HCT116 (cell line): ENCODE results near the gene APOE. TPM values are rescaled to one million over a fixed set of nuclear protein-coding genes. Genes with fewer than 3 reads are reported as not detected.

Source experiments
- ATAC-seq: fragments of 200-7000 bp; cut with Tn5 transposase; 2 replicates; pipeline ENCODE4 v1.9.1; 2020; ENCODE audit warnings: mild to moderate bottlenecking, moderate library complexity
- BruUV-seq: library from RNA; stranded (reverse); fragments of 400-500 nt; replicated peaks from 2 replicates; lab custom pipeline; 2021; lab: Mats Ljungman, UMichigan
- CTCF ChIA-PET: fragments of 300-600 bp; sonication (Branson Sonifier 250); formaldehyde crosslinking; loops from one replicate; lab custom pipeline; 2021; ENCODE audit warnings: antibody characterized with exemption; lab: Charles Lee
- POLR2A ChIA-PET: fragments of 300-600, 350-600 bp; sonication (Branson Sonifier 250); formaldehyde crosslinking; loops from one replicate; lab custom pipeline; 2021; ENCODE audit warnings: antibody characterized with exemption; lab: Charles Lee
- RAD21 ChIA-PET, 2 experiments: fragments of 300-600 bp; sonication (Branson Sonifier 250); formaldehyde crosslinking; loops; one replicate each; lab custom pipeline; 2023; ENCODE audit warnings: low total read pairs in 2 of 2; ENCODE audit not compliant: uncharacterized antibody in 2 of 2, unreplicated experiment in 2 of 2, low non-redundant PET in 1 of 2; lab: Charles Lee
- DNase-seq: peaks from one replicate; pipeline ENCODE4 v3.0.0-alpha.2; 2010; ENCODE audit warnings: low read depth, low spot score
- H2AFZ ChIP-seq: fragments of 200-600 bp; shearing (Covaris generic), sonication (generic); 2 replicates; pipeline ENCODE4 v1.6.1; 2017; ENCODE audit warnings: low read depth, mixed run types, mixed read lengths, antibody characterized with exemption, low read length; ENCODE audit not compliant: poor library complexity, severe bottlenecking
- H3K27ac ChIP-seq: 2 replicates; pipeline ENCODE4 v1.5.1; 2012; ENCODE audit warnings: low read depth, low read length
- H3K27me3 ChIP-seq: fragments of 200-600 bp; sonication (generic); 2 replicates; pipeline ENCODE4 v1.6.1; 2016; ENCODE audit warnings: mixed run types, low read length, mixed read lengths; ENCODE audit not compliant: insufficient read depth
- H3K36me3 ChIP-seq, 2 experiments: fragments of 200-500 bp in 1 of 2; fragments of 200-600 bp in 1 of 2; sonication (Bioruptor generic) in 1 of 2; sonication (generic) in 1 of 2; 2 replicates each; pipeline versions ENCODE4 v1.5.1 to v1.6.1; 2014 to 2016; ENCODE audit warnings: low read length in 2 of 2, inconsistent platforms in 1 of 2, mixed read lengths in 1 of 2, mixed run types in 1 of 2; ENCODE audit not compliant: insufficient read depth in 2 of 2, control insufficient read depth in 1 of 2
- H3K4me1 ChIP-seq, 2 experiments: fragments of 200-600 bp in 1 of 2; sonication (generic) in 1 of 2; 2 replicates each; pipeline versions ENCODE4 v1.5.1 to v1.6.1; 2012 to 2017; ENCODE audit warnings: low read length in 2 of 2, inconsistent platforms in 1 of 2, mild to moderate bottlenecking in 1 of 2, mixed read lengths in 1 of 2, mixed run types in 1 of 2, moderate library complexity in 1 of 2; ENCODE audit not compliant: insufficient read depth in 2 of 2, control insufficient read depth in 1 of 2
- H3K4me2 ChIP-seq: fragments of 200-600 bp; sonication (generic); 2 replicates; pipeline ENCODE4 v1.6.1; 2017; ENCODE audit warnings: mixed run types, low read length, mixed read lengths
- H3K4me3 ChIP-seq, 2 experiments: fragments of 200-600 bp in 1 of 2; sonication (generic) in 1 of 2; replicated peaks in 1 of 2; 2 replicates each; pipeline ENCODE4 v1.5.1; 2011 to 2016; ENCODE audit warnings: low read length in 2 of 2, control low read depth in 1 of 2, low read depth in 1 of 2, mild to moderate bottlenecking in 1 of 2, mixed read lengths in 1 of 2, mixed run types in 1 of 2
- H3K79me2 ChIP-seq: fragments of 200-600 bp; sonication (generic); 2 replicates; pipeline ENCODE4 v1.6.1; 2017; ENCODE audit warnings: mild to moderate bottlenecking, mixed run types, low read length, moderate library complexity, mixed read lengths; ENCODE audit not compliant: insufficient read depth
- H3K9ac ChIP-seq: fragments of 200-600 bp; sonication (generic); 2 replicates; pipeline ENCODE4 v1.6.1; 2016; ENCODE audit warnings: low read length, mixed read lengths
- H3K9me2 ChIP-seq: fragments of 200-600 bp; sonication (generic), shearing (Covaris generic); 2 replicates; pipeline ENCODE4 v1.6.1; 2017; ENCODE audit warnings: mixed run types, mild to moderate bottlenecking, moderate library complexity; ENCODE audit not compliant: insufficient read depth
- H3K9me3 ChIP-seq, 2 experiments: fragments of 200-500 bp in 1 of 2; fragments of 200-600 bp in 1 of 2; sonication (Bioruptor generic) in 1 of 2; sonication (generic) in 1 of 2; 2 replicates each; pipeline ENCODE4 v1.6.1; 2014 to 2017; ENCODE audit warnings: low read length in 2 of 2, mixed read lengths in 2 of 2, inconsistent platforms in 1 of 2, low read depth in 1 of 2, mild to moderate bottlenecking in 1 of 2, mixed run types in 1 of 2, moderate library complexity in 1 of 2; ENCODE audit not compliant: control insufficient read depth in 1 of 2, insufficient read depth in 1 of 2
- H4K20me1 ChIP-seq: fragments of 200-600 bp; sonication (generic), shearing (Covaris generic); 2 replicates; pipeline ENCODE4 v1.6.1; 2017; ENCODE audit warnings: mixed run types, mild to moderate bottlenecking, moderate library complexity; ENCODE audit not compliant: insufficient read depth
- CEBPB ChIP-seq: IDR thresholded peaks from 2 replicates; pipeline ENCODE4 v1.6.1; 2012; ENCODE audit warnings: low read depth
- EGR1 ChIP-seq: IDR thresholded peaks from 2 replicates; pipeline ENCODE4 v1.6.1; 2012; ENCODE audit warnings: low read depth
- FOSL1 ChIP-seq: IDR thresholded peaks from 2 replicates; pipeline ENCODE4 v1.6.1; 2012; ENCODE audit warnings: low read depth
- JUND ChIP-seq: IDR thresholded peaks from 2 replicates; pipeline ENCODE4 v1.6.1; 2012
- YY1 ChIP-seq: IDR thresholded peaks from 2 replicates; pipeline ENCODE4 v1.6.1; 2011; ENCODE audit warnings: low read length, low read depth, moderate library complexity, mild to moderate bottlenecking; ENCODE audit not compliant: insufficient replicate concordance; ENCODE audit errors: extremely low read depth
- intact Hi-C: fragments of 100-400 bp; cut with micrococcal nuclease; formaldehyde crosslinking; loops from 2 replicates; pipeline ENCODE4 v1.10.0; 2022
- total RNA-seq: library from RNA; stranded (reverse); gene quantifications from one replicate; pipeline ENCODE4 v1.2.1, GENCODE V29; 2021; ENCODE audit not compliant: unreplicated experiment
- TF ChIP-seq, protein P1 (sequence below): IDR thresholded peaks from 2 replicates; pipeline ENCODE4 v1.6.1; 2012; ENCODE audit warnings: low read depth

Gene APOE
- total RNA-seq, 1 experiment from 2014 or later: 7.2 TPM

DNA sequence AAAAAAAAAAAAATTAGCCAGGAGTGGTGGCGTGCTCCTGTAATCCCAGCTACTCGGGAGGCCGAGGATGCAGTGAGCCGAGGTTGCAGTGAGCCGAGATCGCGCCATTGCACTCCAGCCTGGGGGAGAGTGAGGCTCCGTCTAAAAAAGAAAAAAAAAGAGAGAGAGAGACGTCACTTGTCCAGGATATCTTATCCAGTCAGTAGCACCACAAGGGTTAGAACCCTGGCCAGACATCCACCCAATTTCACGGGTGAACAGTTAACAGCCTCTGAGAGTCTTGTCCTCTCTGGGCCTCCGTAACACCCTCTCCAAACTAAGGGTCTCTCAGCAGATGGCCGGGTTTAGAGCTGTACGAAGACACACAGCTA, 48.7 kb downstream of the APOE start:
- Histone ChIP-seq H3K4me2 (peak overlapping the region; percentile 83), H3K4me3 (peak overlapping the region; percentile 71 to 85), H3K27me3 (no peaks in the 10 kb centered on the region), H4K20me1 (no peaks in the 10 kb centered on the region), H3K9ac (peak overlapping the region; percentile 93), H3K9me3 (no peaks in the 10 kb centered on the region), H3K36me3 (no peaks in the 10 kb centered on the region), H2AFZ (peak overlapping the region; percentile 24), H3K27ac (peak overlapping the region; percentile 98), H3K4me1 (peaks cover 11 to 34% of the 10 kb centered on the region in 2 experiments; a peak in 3 of 4 replicates), H3K79me2 (peaks cover 40% of the 10 kb centered on the region), H3K9me2 (no peaks in the 10 kb centered on the region)
- CTCF ChIA-PET: interaction anchor here (1.3 to 1.4 kb wide), 2 partner anchors 137 to 231 kb away, joined by 3 read pairs; no protein-coding TSS in a partner anchor
- POLR2A ChIA-PET: interaction anchor here (1.0 kb wide), 2 partner anchors 41 to 49 kb away, joined by 4 read pairs; no protein-coding TSS in a partner anchor
- ATAC-seq (no peak), DNase-seq (no peak)
- BruUV-seq: no TSS peak
- RAD21 ChIA-PET: no interaction called here
- TF ChIP-seq YY1 (no peak), CEBPB (no peak), EGR1 (no peak), JUND (no peak), FOSL1 (no peak)
- TF ChIP-seq, protein P1, sequence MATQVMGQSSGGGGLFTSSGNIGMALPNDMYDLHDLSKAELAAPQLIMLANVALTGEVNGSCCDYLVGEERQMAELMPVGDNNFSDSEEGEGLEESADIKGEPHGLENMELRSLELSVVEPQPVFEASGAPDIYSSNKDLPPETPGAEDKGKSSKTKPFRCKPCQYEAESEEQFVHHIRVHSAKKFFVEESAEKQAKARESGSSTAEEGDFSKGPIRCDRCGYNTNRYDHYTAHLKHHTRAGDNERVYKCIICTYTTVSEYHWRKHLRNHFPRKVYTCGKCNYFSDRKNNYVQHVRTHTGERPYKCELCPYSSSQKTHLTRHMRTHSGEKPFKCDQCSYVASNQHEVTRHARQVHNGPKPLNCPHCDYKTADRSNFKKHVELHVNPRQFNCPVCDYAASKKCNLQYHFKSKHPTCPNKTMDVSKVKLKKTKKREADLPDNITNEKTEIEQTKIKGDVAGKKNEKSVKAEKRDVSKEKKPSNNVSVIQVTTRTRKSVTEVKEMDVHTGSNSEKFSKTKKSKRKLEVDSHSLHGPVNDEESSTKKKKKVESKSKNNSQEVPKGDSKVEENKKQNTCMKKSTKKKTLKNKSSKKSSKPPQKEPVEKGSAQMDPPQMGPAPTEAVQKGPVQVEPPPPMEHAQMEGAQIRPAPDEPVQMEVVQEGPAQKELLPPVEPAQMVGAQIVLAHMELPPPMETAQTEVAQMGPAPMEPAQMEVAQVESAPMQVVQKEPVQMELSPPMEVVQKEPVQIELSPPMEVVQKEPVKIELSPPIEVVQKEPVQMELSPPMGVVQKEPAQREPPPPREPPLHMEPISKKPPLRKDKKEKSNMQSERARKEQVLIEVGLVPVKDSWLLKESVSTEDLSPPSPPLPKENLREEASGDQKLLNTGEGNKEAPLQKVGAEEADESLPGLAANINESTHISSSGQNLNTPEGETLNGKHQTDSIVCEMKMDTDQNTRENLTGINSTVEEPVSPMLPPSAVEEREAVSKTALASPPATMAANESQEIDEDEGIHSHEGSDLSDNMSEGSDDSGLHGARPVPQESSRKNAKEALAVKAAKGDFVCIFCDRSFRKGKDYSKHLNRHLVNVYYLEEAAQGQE: no peak
- intact Hi-C loops: loop anchor here (2.0 to 10.0 kb wide), 3 partner anchors 39 to 369 kb away; partner anchors contain the start of genes APOC1 and NECTIN2
